ENCODE data around the gene MALL.
"Not testable (repeated sequence)": the region's sequence is repeated elsewhere in the genome, so short reads cannot be mapped to it uniquely, and the experiment has no call there.

DNA sequence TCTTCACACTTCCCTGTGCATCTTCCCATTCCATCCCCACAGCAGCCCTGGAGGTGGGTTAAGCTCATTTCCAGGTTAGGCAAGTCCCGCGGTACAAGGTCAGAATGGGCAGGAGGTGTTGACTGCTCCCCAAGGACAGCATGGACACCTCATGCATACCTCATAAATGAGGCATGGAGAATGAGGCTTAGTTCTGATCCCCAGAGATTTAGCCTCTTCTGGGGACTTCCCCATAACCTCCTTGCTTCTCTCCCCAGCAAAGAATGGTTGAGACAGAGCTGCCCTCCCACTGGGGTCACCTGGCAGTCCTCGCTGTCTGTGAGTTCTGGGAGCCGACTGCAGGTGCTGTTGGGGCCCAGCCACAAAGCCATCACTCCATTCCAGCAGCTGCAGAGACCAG lies 68.4 kb downstream of the MALL start:
- TF ChIP-seq EZH2 (IDR thresholded peaks at IDR 0.05; ENCODE audit: low read depth, unreplicated experiment); POLR2AphosphoS5 (IDR thresholded peaks at IDR 0.05; ENCODE audit: low read depth); EZH2phosphoT487 (IDR thresholded peaks at IDR 0.05; ENCODE audit: unreplicated experiment); NANOG (IDR thresholded peaks at IDR 0.05; ENCODE audit: borderline replicate concordance); JUNB (IDR thresholded peaks at IDR 0.05; ENCODE audit: unreplicated experiment); CREB1 (CRISPR knock-in tag; IDR thresholded peaks at IDR 0.05; ENCODE audit: low read depth): not testable (repeated sequence)
- TF ChIP-seq, protein P1, sequence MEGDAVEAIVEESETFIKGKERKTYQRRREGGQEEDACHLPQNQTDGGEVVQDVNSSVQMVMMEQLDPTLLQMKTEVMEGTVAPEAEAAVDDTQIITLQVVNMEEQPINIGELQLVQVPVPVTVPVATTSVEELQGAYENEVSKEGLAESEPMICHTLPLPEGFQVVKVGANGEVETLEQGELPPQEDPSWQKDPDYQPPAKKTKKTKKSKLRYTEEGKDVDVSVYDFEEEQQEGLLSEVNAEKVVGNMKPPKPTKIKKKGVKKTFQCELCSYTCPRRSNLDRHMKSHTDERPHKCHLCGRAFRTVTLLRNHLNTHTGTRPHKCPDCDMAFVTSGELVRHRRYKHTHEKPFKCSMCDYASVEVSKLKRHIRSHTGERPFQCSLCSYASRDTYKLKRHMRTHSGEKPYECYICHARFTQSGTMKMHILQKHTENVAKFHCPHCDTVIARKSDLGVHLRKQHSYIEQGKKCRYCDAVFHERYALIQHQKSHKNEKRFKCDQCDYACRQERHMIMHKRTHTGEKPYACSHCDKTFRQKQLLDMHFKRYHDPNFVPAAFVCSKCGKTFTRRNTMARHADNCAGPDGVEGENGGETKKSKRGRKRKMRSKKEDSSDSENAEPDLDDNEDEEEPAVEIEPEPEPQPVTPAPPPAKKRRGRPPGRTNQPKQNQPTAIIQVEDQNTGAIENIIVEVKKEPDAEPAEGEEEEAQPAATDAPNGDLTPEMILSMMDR (conservative IDR thresholded peaks at IDR 0.05; ENCODE audit: low read depth in 2 of 2) = not testable (repeated sequence)
- TF ChIP-seq, protein P2, sequence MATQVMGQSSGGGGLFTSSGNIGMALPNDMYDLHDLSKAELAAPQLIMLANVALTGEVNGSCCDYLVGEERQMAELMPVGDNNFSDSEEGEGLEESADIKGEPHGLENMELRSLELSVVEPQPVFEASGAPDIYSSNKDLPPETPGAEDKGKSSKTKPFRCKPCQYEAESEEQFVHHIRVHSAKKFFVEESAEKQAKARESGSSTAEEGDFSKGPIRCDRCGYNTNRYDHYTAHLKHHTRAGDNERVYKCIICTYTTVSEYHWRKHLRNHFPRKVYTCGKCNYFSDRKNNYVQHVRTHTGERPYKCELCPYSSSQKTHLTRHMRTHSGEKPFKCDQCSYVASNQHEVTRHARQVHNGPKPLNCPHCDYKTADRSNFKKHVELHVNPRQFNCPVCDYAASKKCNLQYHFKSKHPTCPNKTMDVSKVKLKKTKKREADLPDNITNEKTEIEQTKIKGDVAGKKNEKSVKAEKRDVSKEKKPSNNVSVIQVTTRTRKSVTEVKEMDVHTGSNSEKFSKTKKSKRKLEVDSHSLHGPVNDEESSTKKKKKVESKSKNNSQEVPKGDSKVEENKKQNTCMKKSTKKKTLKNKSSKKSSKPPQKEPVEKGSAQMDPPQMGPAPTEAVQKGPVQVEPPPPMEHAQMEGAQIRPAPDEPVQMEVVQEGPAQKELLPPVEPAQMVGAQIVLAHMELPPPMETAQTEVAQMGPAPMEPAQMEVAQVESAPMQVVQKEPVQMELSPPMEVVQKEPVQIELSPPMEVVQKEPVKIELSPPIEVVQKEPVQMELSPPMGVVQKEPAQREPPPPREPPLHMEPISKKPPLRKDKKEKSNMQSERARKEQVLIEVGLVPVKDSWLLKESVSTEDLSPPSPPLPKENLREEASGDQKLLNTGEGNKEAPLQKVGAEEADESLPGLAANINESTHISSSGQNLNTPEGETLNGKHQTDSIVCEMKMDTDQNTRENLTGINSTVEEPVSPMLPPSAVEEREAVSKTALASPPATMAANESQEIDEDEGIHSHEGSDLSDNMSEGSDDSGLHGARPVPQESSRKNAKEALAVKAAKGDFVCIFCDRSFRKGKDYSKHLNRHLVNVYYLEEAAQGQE (IDR thresholded peaks at IDR 0.05; ENCODE audit: unreplicated experiment) = not testable (repeated sequence)

All from GM23338 (cell line).